GM06990 (cell line): ENCODE results near the gene AOX1.

Source experiments
- DNase-seq: peaks from one replicate; pipeline ENCODE4 v3.0.0-alpha.2; 2011; ENCODE audit not compliant: insufficient read length; ENCODE audit errors: extremely low read depth
- H3K27me3 ChIP-seq: replicated peaks from 2 replicates; pipeline ENCODE4 v1.6.0; 2011; ENCODE audit warnings: low read length; ENCODE audit not compliant: control insufficient read depth, insufficient read depth
- H3K36me3 ChIP-seq: 2 replicates; pipeline ENCODE4 v1.5.1; 2011; ENCODE audit warnings: low read length; ENCODE audit not compliant: control insufficient read depth, insufficient read depth
- H3K4me3 ChIP-seq: replicated peaks from 2 replicates; pipeline ENCODE4 v1.5.1; 2011; ENCODE audit warnings: low read depth, mild to moderate bottlenecking, control low read depth, low read length
- CTCF ChIP-seq: IDR thresholded peaks from 2 replicates; pipeline ENCODE4 v1.5.1; 2011; ENCODE audit warnings: low read length, control low read depth, mild to moderate bottlenecking, inconsistent platforms; ENCODE audit not compliant: insufficient read depth, poor library complexity, severe bottlenecking

AOX1 gene

GRCh38 chr2:200667413-200667812, 81.6 kb downstream of the AOX1 start:
- Histone ChIP-seq H3K4me3 (no peak overlapping the region), H3K27me3 (no peaks in the 10 kb centered on the region), H3K36me3 (no peaks in the 10 kb centered on the region)
- no peak for DNase-seq
- TF ChIP-seq CTCF = no peak

- Histone ChIP-seq H3K4me3 (no peak overlapping the region), H3K27me3 (no peaks in the 10 kb centered on the region), H3K36me3 (no peaks in the 10 kb centered on the region)
- DNase-seq = no peak
- no peak for TF ChIP-seq CTCF
Observed at GRCh38 chr2:200668478-200668877, 82.7 kb downstream of the AOX1 start.

- no peaks in the 10 kb centered on the region for H3K36me3 ChIP-seq
- no peak for TF ChIP-seq CTCF
- DNase-seq = no peak
Observed at GRCh38 chr2:200669308-200669707, 83.5 kb downstream of the AOX1 start.

GRCh38 chr2:200670313-200670712, 84.5 kb downstream of the AOX1 start:
- peak; percentile 10 for TF ChIP-seq CTCF

More at GRCh38 chr2:200669308-200669707, 83.5 kb downstream of the AOX1 start:
- Histone ChIP-seq H3K27me3 (no peaks in the 10 kb centered on the region; the same call in 1 of the 2 replicates), H3K4me3 (no peak overlapping the region)

GRCh38 chr2:200670751-200671150, 84.9 kb downstream of the AOX1 start:
- H3K4me3 ChIP-seq = no peak overlapping the region
- TF ChIP-seq CTCF = no peak
- H3K27me3 ChIP-seq = no peaks in the 10 kb centered on the region; the same call in 1 of the 2 replicates
- no peak for DNase-seq
- no peaks in the 10 kb centered on the region for H3K36me3 ChIP-seq

More at GRCh38 chr2:200670313-200670712, 84.5 kb downstream of the AOX1 start:
- H3K4me3 ChIP-seq = no peak overlapping the region
- H3K36me3 ChIP-seq = no peaks in the 10 kb centered on the region
- no peaks in the 10 kb centered on the region; the same call in 1 of the 2 replicates for H3K27me3 ChIP-seq
- DNase-seq = no peak

GRCh38 chr2:200673191-200673590, 87.4 kb downstream of the AOX1 start:
- no peak for DNase-seq
- H3K36me3 ChIP-seq = no peaks in the 10 kb centered on the region
- no peaks in the 10 kb centered on the region; the same call in 1 of the 2 replicates for H3K27me3 ChIP-seq
- H3K4me3 ChIP-seq = no peak overlapping the region
- TF ChIP-seq CTCF = no peak
